OCI-LY7 (cell line): Measurements from ENCODE around the gene PRDM5. TPM values are rescaled to one million over a fixed set of nuclear protein-coding genes. Genes with fewer than 3 reads are reported as not detected.

ENCODE experiments used
- BruUV-seq: library from RNA; stranded (reverse); fragments of 400-500 nt; replicated peaks from 2 replicates; lab custom pipeline; 2021; lab: Mats Ljungman, UMichigan
- CTCF ChIA-PET: fragments of 300-600 bp; sonication (Branson Sonifier 250); formaldehyde crosslinking; loops from one replicate; lab custom pipeline; 2022; ENCODE audit warnings: antibody characterized with exemption; ENCODE audit not compliant: unreplicated experiment; lab: Charles Lee
- POLR2A ChIA-PET: fragments of 300-600 bp; sonication (Branson Sonifier 250); formaldehyde crosslinking; loops from one replicate; lab custom pipeline; 2022; ENCODE audit warnings: antibody characterized with exemption; lab: Charles Lee
- DNase-seq: peaks from one replicate; pipeline ENCODE4 v3.0.0-alpha.2; 2015; ENCODE audit warnings: low spot score
- H2AFZ ChIP-seq: fragments of 200-600 bp; sonication (generic), shearing (Covaris generic); 2 replicates; pipeline ENCODE4 v1.6.1; 2014; ENCODE audit warnings: mild to moderate bottlenecking, antibody characterized with exemption, low read length, moderate library complexity
- H3K27ac ChIP-seq: fragments of 200-600 bp; sonication (generic); 2 replicates; pipeline ENCODE4 v1.5.1; 2014; ENCODE audit warnings: mixed run types, low read depth, mild to moderate bottlenecking, moderate library complexity, low read length, inconsistent platforms; ENCODE audit not compliant: poor library complexity, severe bottlenecking
- H3K36me3 ChIP-seq: fragments of 200-600 bp; sonication (generic); 2 replicates; pipeline ENCODE4 v1.6.1; 2014; ENCODE audit warnings: mild to moderate bottlenecking, antibody characterized with exemption, low read length, moderate library complexity, mixed read lengths; ENCODE audit not compliant: insufficient read depth
- H3K4me1 ChIP-seq: fragments of 200-600 bp; sonication (generic); 2 replicates; pipeline ENCODE4 v1.5.1; 2014; ENCODE audit warnings: mild to moderate bottlenecking, low read length; ENCODE audit not compliant: insufficient read depth, poor library complexity, severe bottlenecking
- H3K4me2 ChIP-seq: fragments of 200-600 bp; sonication (generic); 2 replicates; pipeline ENCODE4 v1.6.1; 2014; ENCODE audit warnings: mild to moderate bottlenecking, low read length
- H3K4me3 ChIP-seq: fragments of 200-600 bp; sonication (generic); 2 replicates; pipeline ENCODE4 v1.5.1; 2014; ENCODE audit warnings: mild to moderate bottlenecking, low read depth, low read length; ENCODE audit not compliant: poor library complexity, severe bottlenecking
- H3K79me2 ChIP-seq: fragments of 200-600 bp; sonication (generic); 2 replicates; pipeline ENCODE4 v1.6.1; 2016; ENCODE audit warnings: low read depth, mild to moderate bottlenecking, low read length, moderate library complexity, mixed read lengths; ENCODE audit not compliant: insufficient read depth
- H3K9me2 ChIP-seq: fragments of 200-600 bp; sonication (generic); 2 replicates; pipeline ENCODE4 v1.6.1; 2016; ENCODE audit warnings: mild to moderate bottlenecking, low read length, mixed read lengths; ENCODE audit not compliant: insufficient read depth
- H3K9me3 ChIP-seq: fragments of 200-600 bp; sonication (generic); 2 replicates; pipeline ENCODE4 v1.6.1; 2014; ENCODE audit warnings: mild to moderate bottlenecking, mixed run types, low read length, mixed read lengths
- H4K20me1 ChIP-seq: fragments of 200-600 bp; sonication (generic); 2 replicates; pipeline ENCODE4 v1.6.1; 2014; ENCODE audit warnings: mild to moderate bottlenecking, antibody characterized with exemption, low read length, moderate library complexity, mixed read lengths; ENCODE audit not compliant: insufficient read depth
- CTCF ChIP-seq: fragments of 200-600 bp; sonication (generic); conservative IDR thresholded peaks from 2 replicates; pipeline ENCODE4 v1.5.1; 2014; ENCODE audit warnings: mild to moderate bottlenecking, antibody characterized with exemption, low read length, moderate library complexity, mixed read lengths
- EZH2phosphoT487 ChIP-seq: fragments of 200-600 bp; sonication (generic); IDR thresholded peaks from 2 replicates; pipeline ENCODE4 v1.6.1; 2018; ENCODE audit warnings: low read depth, borderline replicate concordance, mild to moderate bottlenecking, mixed run types, antibody characterized with exemption, low read length, moderate library complexity, mixed read lengths
- intact Hi-C: fragments of 100-400 bp; cut with micrococcal nuclease; formaldehyde crosslinking; loops from one replicate; pipeline ENCODE4 v1.10.0; 2022; ENCODE audit not compliant: unreplicated experiment
- total RNA-seq, 2 experiments: library from RNA; depleted of rRNA in 1 of 2; stranded (reverse); fragments of >200 nt in 1 of 2; shearing (Covaris generic) in 1 of 2; gene quantifications; 2 replicates each; pipeline ENCODE4 v1.2.3, GENCODE V29; 2014 to 2022

PRDM5 gene
- total RNA-seq, 2 experiments from 2014 or later, result 0.22 to 0.76 TPM

GRCh38 chr4:120821029-120821428, 101.5 kb downstream of the PRDM5 start:
- TF ChIP-seq EZH2phosphoT487, result no peak
- TF ChIP-seq CTCF, result peak; percentile 26; the same call in 1 of the 2 replicates
- DNase-seq, result peak; percentile 9
- H3K36me3 ChIP-seq, result no peaks in the 10 kb centered on the region
- no peaks in the 10 kb centered on the region for H3K9me2 ChIP-seq
- H3K79me2 ChIP-seq, result no peaks in the 10 kb centered on the region
- ChIA-PET CTCF (no interaction called here), POLR2A (no interaction called here)
- no peaks in the 10 kb centered on the region for H4K20me1 ChIP-seq
- H3K27ac ChIP-seq, result no peak overlapping the region
- no peaks in the 10 kb centered on the region for H3K4me1 ChIP-seq
- peak overlapping the region; percentile 5; the same call in 1 of the 2 replicates for H2AFZ ChIP-seq
- intact Hi-C loops, result no loop called here
- no peaks in the 10 kb centered on the region for H3K9me3 ChIP-seq
- no peak overlapping the region for H3K4me3 ChIP-seq
- no peak overlapping the region for H3K4me2 ChIP-seq
- BruUV-seq, result no TSS peak

- no peaks in the 10 kb centered on the region for H3K79me2 ChIP-seq
- H4K20me1 ChIP-seq, result no peaks in the 10 kb centered on the region
- no peak overlapping the region for H3K4me2 ChIP-seq
- no peaks in the 10 kb centered on the region for H3K9me3 ChIP-seq
- no peaks in the 10 kb centered on the region for H3K4me1 ChIP-seq
- BruUV-seq, result no TSS peak
- no peak overlapping the region for H3K27ac ChIP-seq
- no peak for TF ChIP-seq EZH2phosphoT487
- TF ChIP-seq CTCF, result no peak
- POLR2A ChIA-PET, result interaction anchor here (0.6 kb wide), 1 partner anchor 21 kb away, joined by 3 read pairs; no protein-coding TSS in a partner anchor
- no peak for DNase-seq
- peak overlapping the region; percentile 5 for H2AFZ ChIP-seq
- H3K4me3 ChIP-seq, result no peak overlapping the region
- intact Hi-C loops, result loop anchor here (10.0 kb wide), 1 partner anchor 275 kb away; no protein-coding TSS in a partner anchor
- H3K36me3 ChIP-seq, result no peaks in the 10 kb centered on the region
- H3K9me2 ChIP-seq, result no peaks in the 10 kb centered on the region
- CTCF ChIA-PET, result no interaction called here
Observed at GRCh38 chr4:120819805-120820437, 102.6 kb downstream of the PRDM5 start.
